ENCODE data around the gene FZD1.

Gene FZD1

GRCh38 chr7:91320366-91321078 is 56.3 kb downstream of the FZD1 start:
- DNase-seq (ENCODE audit: insufficient read length, low spot score): no peak
- FAIRE-seq: no peak
- TF ChIP-seq CTCF (IDR thresholded peaks at IDR 0.05; ENCODE audit: insufficient read depth, missing control alignments): no peak
